Measurements from ENCODE around the gene PLN. TPM values are rescaled to one million over a fixed set of nuclear protein-coding genes. Genes with fewer than 3 reads are reported as not detected.

Gene PLN
- total and polyA plus RNA-seq, 9 of the 15 experiments (the other 6 are each of a cell fraction or from before 2014, with no cell fraction given): 0.03 to 0.30 (median 0.03) TPM; not detected in 6

GRCh38 chr6:118581489-118581959 lies 33.4 kb downstream of the PLN start (continued):
- TF ChIP-seq NCOA2 (IDR thresholded peaks at IDR 0.05; ENCODE audit: partially characterized antibody in 2 of 2): no peak
- TF ChIP-seq ZNF324 (CRISPR knock-in tag; IDR thresholded peaks at IDR 0.05): no peak
- no peak for TF ChIP-seq MCM5 (IDR thresholded peaks at IDR 0.05; ENCODE audit: low read depth)
- peak; percentile 94 for TF ChIP-seq JUND (IDR thresholded peaks at IDR 0.05; ENCODE audit: borderline replicate concordance, low read depth, low read length)
- TF ChIP-seq JUND (tag; IDR thresholded peaks at IDR 0.05; ENCODE audit: borderline replicate concordance, low read depth, low read length): peak; percentile 89; the same call in 1 of the 3 replicates
- no peak for TF ChIP-seq NEUROD1 (IDR thresholded peaks at IDR 0.05; ENCODE audit: borderline replicate concordance, low read depth, low read length, partially characterized antibody)
- no peak for TF ChIP-seq NR3C1 (CRISPR knock-in tag; IDR thresholded peaks at IDR 0.05)
- TF ChIP-seq RCOR1 (IDR thresholded peaks at IDR 0.05; ENCODE audit: borderline replicate concordance in 1 of 2, low read depth in 2 of 2, low read length in 2 of 2): peak in 1 of 2 experiments; percentile 83; a peak in 2 of 4 replicates
- TF ChIP-seq FOXP4 (CRISPR knock-in tag; IDR thresholded peaks at IDR 0.05; ENCODE audit: borderline replicate concordance): no peak
- no peak for TF ChIP-seq ZNF780A (CRISPR knock-in tag; IDR thresholded peaks at IDR 0.05)
- no peak for TF ChIP-seq TCF15 (CRISPR knock-in tag; IDR thresholded peaks at IDR 0.05)
- TF ChIP-seq CXXC5 (CRISPR knock-in tag; IDR thresholded peaks at IDR 0.05): peak; percentile 50; the same call in 1 of the 2 replicates
- peak; percentile 69; the same call in 1 of the 2 replicates for TF ChIP-seq IRF9 (tag; IDR thresholded peaks at IDR 0.05)
- TF ChIP-seq SMARCE1 (IDR thresholded peaks at IDR 0.05): peak; percentile 79
- no peak for TF ChIP-seq ZNF140 (CRISPR knock-in tag; IDR thresholded peaks at IDR 0.05)
- peak; percentile 96 for TF ChIP-seq FOSL1 (tag; conservative IDR thresholded peaks at IDR 0.05)
- TF ChIP-seq SRF (CRISPR knock-in tag; IDR thresholded peaks at IDR 0.05): no peak
- no peak for TF ChIP-seq CC2D1A (IDR thresholded peaks at IDR 0.05)
- TF ChIP-seq ETV5 (CRISPR knock-in tag; IDR thresholded peaks at IDR 0.05; ENCODE audit: low read depth): no peak
- no peak for TF ChIP-seq NCOR1 (IDR thresholded peaks at IDR 0.05)
- TF ChIP-seq RBM25 (IDR thresholded peaks at IDR 0.05; ENCODE audit: low read depth, low read length, severe bottlenecking): no peak
- no peak for TF ChIP-seq ZNF174 (CRISPR knock-in tag; IDR thresholded peaks at IDR 0.05)
- no peak for TF ChIP-seq ASH1L (IDR thresholded peaks at IDR 0.05; ENCODE audit: borderline replicate concordance, low read depth, partially characterized antibody)
- no peak for TF ChIP-seq ZNF740 (CRISPR knock-in tag; IDR thresholded peaks at IDR 0.05)
- no peak for TF ChIP-seq ZNF740 (tag; IDR thresholded peaks at IDR 0.05)
- TF ChIP-seq RAD21 (CRISPR knock-in tag; conservative IDR thresholded peaks at IDR 0.05 in 1 of 2, IDR thresholded peaks at IDR 0.05 in 1 of 2): 0 out of 4 replicates have a peak, but pooled peaks of 1 of the 2 experiments have one; percentile 3
